Gastroesophageal sphincter (tissue), 4 donors: ENCODE results near the gene EHD1. TPM values are rescaled to one million over a fixed set of nuclear protein-coding genes. Genes with fewer than 3 reads are reported as not detected.

Experiments
- ATAC-seq: fragments of 150-250 bp; one replicate; pipeline ENCODE4 v1.9.1; 2016; ENCODE audit warnings: mild to moderate bottlenecking, moderate library complexity
- H3K27ac ChIP-seq, 4 donors: fragments of 200-600 bp; sonication (generic) in 3 of 4; 1 replicate in 3 of 4; 2 replicates in 1 of 4; pipeline ENCODE4 v1.5.1; 2016 to 2019
- H3K27me3 ChIP-seq: fragments of 200-600 bp; sonication (generic); one replicate; pipeline ENCODE4 v1.5.1; 2019
- H3K36me3 ChIP-seq, 2 donors: fragments of 200-600 bp; sonication (generic); one replicate each; pipeline ENCODE4 v1.5.1; 2019; ENCODE audit warnings: control low read depth in 1 of 2
- H3K4me1 ChIP-seq, 3 donors: fragments of 200-600 bp; sonication (generic); 1 replicate in 2 of 3; 2 replicates in 1 of 3; pipeline ENCODE4 v1.5.1; 2016 to 2019; ENCODE audit warnings: control low read depth in 2 of 3
- H3K4me3 ChIP-seq, 2 donors: fragments of 200-600 bp; sonication (generic); one replicate each; pipeline ENCODE4 v1.5.1; 2019; ENCODE audit warnings: mild to moderate bottlenecking in 1 of 2, moderate library complexity in 1 of 2
- H3K9me3 ChIP-seq, 3 donors: fragments of 200-600 bp; sonication (generic); one replicate each; pipeline ENCODE4 v1.5.1; 2017 to 2019; ENCODE audit warnings: control low read depth in 2 of 3
- CTCF ChIP-seq, 4 experiments: fragments of 200-600 bp in 2 of 4; fragments of 450-650 bp in 2 of 4; sonication (generic) in 1 of 4; IDR thresholded peaks; one replicate each; pipeline ENCODE4 v1.5.1; 2017 to 2019; ENCODE audit warnings: antibody characterized with exemption in 4 of 4, mild to moderate bottlenecking in 2 of 4, moderate library complexity in 2 of 4
- EP300 ChIP-seq: sonication (generic); formaldehyde crosslinking; IDR thresholded peaks from one replicate; pipeline ENCODE4 v1.6.1; 2017; ENCODE audit warnings: antibody characterized with exemption, mild to moderate bottlenecking
- POLR2A ChIP-seq, 2 donors: fragments of 450-650 bp; IDR thresholded peaks; one replicate each; pipeline ENCODE4 v1.6.1; 2017; ENCODE audit warnings: antibody characterized with exemption in 2 of 2, mild to moderate bottlenecking in 2 of 2, moderate library complexity in 1 of 2
- POLR2AphosphoS5 ChIP-seq: sonication (generic); formaldehyde crosslinking; IDR thresholded peaks from one replicate; pipeline ENCODE4 v1.6.1; 2017; ENCODE audit warnings: antibody characterized with exemption
- WGBS, 2 donors: methylation state at CpG; one replicate each; pipeline ENCODE4 v1.1.5; 2018; ENCODE audit warnings: low coverage in 1 of 2; 5-methylcytosine and 5-hydroxymethylcytosine counted together
- total RNA-seq, 4 donors: library from RNA; depleted of rRNA; stranded (reverse); fragments of >200 nt; gene quantifications; one replicate each; pipeline ENCODE4 v1.1.0, GENCODE V29; 2016

Gene EHD1
- total RNA-seq, 4 donors from 2014 or later: 92.1 to 188 (median 101) TPM

GRCh38 chr11:64845129-64845775, 33.2 kb downstream of the EHD1 start:
- Histone ChIP-seq H3K4me1 (peaks cover 0 to 46% (median 20%) of the 10 kb centered on the region in 3 donors), H3K27ac (peak overlapping the region in 2 of 4 donors; percentile 0 to 57), H3K9me3 (no peaks in the 10 kb centered on the region), H3K27me3 (peaks cover 6% of the 10 kb centered on the region), H3K4me3 (peak overlapping the region in 1 of 2 donors; percentile 50), H3K36me3 (no peaks in the 10 kb centered on the region)
- 50% methylated on average over 4 of the region's 9 CpGs; no CpG with 5 or more reads in 1 of the 2 donors for WGBS, 2 donors
- TF ChIP-seq POLR2A (IDR thresholded peaks at IDR 0.05) (no peak), POLR2AphosphoS5 (no peak), CTCF (IDR thresholded peaks at IDR 0.05) (no peak), EP300 (no peak)
- no peak for ATAC-seq

- H3K27me3 ChIP-seq: peaks cover 6% of the 10 kb centered on the region
- H3K27ac ChIP-seq: peak within 1 kb of the TSS in 2 of 4 donors; percentile 0 to 57
- peak in 3 of 4 experiments; percentile 70 to 82 (median 80) for TF ChIP-seq CTCF (IDR thresholded peaks at IDR 0.05)
- no peak for TF ChIP-seq EP300
These were observed 33.9 kb downstream of the EHD1 start, which contains the start of gene CDC42BPG for GRCh38 chr11:64844330-64845128. Gene CDC42BPG (minus strand): TSS chr11:64844653. CDS start chr11:64844569, 84 bp downstream.

GRCh38 chr11:64843686-64844329, 34.6 kb downstream of the EHD1 start:
- Histone ChIP-seq H3K4me3 (peak overlapping the region in 1 of 2 donors; percentile 50), H3K4me1 (peaks cover 0 to 32% (median 6%) of the 10 kb centered on the region in 3 donors), H3K9me3 (no peaks in the 10 kb centered on the region), H3K36me3 (no peaks in the 10 kb centered on the region), H3K27ac (peak overlapping the region in 1 of 4 donors; percentile 57), H3K27me3 (peaks cover 6% of the 10 kb centered on the region)
- TF ChIP-seq POLR2AphosphoS5 (no peak), CTCF (IDR thresholded peaks at IDR 0.05) (no peak)
- no peak for ATAC-seq
- WGBS, 2 donors: 12 to 37% methylated on average over 5 to 16 of the region's 27 CpGs

More at GRCh38 chr11:64844330-64845128, 33.9 kb downstream of the EHD1 start, which contains the start of gene CDC42BPG:
- Histone ChIP-seq H3K36me3 (no peaks in the 10 kb centered on the region), H3K9me3 (no peaks in the 10 kb centered on the region), H3K4me3 (peak within 1 kb of the TSS; percentile 1 to 50), H3K4me1 (peaks cover 0 to 39% (median 13%) of the 10 kb centered on the region in 3 donors)
- ATAC-seq: peak; percentile 75
- 0% methylated on average over 1 of the region's 96 CpGs; no CpG with 5 or more reads in 1 of the 2 donors for WGBS, 2 donors

GRCh38 chr11:64842851-64843685, 35.4 kb downstream of the EHD1 start:
- no peak overlapping the region for H3K4me3 ChIP-seq
- no peak overlapping the region for H3K27ac ChIP-seq
- no peak for ATAC-seq
- no CpG with 5 or more reads among the region's 19 CpGs for WGBS, 2 donors
- H3K36me3 ChIP-seq: no peaks in the 10 kb centered on the region
- H3K9me3 ChIP-seq: no peaks in the 10 kb centered on the region
- TF ChIP-seq CTCF (IDR thresholded peaks at IDR 0.05) (no peak), EP300 (no peak), POLR2A (IDR thresholded peaks at IDR 0.05) (no peak), POLR2AphosphoS5 (no peak)
- H3K4me1 ChIP-seq: peaks cover 0 to 24% (median 5%) of the 10 kb centered on the region in 3 donors
- peaks cover 6% of the 10 kb centered on the region for H3K27me3 ChIP-seq
